Upper lobe of right lung (tissue), 1 donor: ENCODE data around the gene SEMA5B. TPM values are rescaled to one million over a fixed set of nuclear protein-coding genes. Genes with fewer than 3 reads are reported as not detected.

Source experiments
- ATAC-seq: fragments of 200-7000 bp; cut with Tn5 transposase; one replicate; pipeline ENCODE4 v1.9.1; 2020; ENCODE audit warnings: mild to moderate bottlenecking, moderate library complexity
- DNase-seq: peaks from one replicate; pipeline ENCODE4 v3.0.0-alpha.2; 2020
- H3K27ac ChIP-seq: fragments of 200-600 bp; one replicate; pipeline ENCODE4 v1.8.0; 2022
- H3K27me3 ChIP-seq: fragments of 200-600 bp; one replicate; pipeline ENCODE4 v1.8.0; 2022; ENCODE audit warnings: mild to moderate bottlenecking
- H3K36me3 ChIP-seq: fragments of 200-600 bp; one replicate; pipeline ENCODE4 v1.8.0; 2022
- H3K4me1 ChIP-seq: fragments of 200-600 bp; one replicate; pipeline ENCODE4 v1.8.0; 2022
- H3K4me3 ChIP-seq: fragments of 200-600 bp; one replicate; pipeline ENCODE4 v1.8.0; 2022; ENCODE audit warnings: mild to moderate bottlenecking
- H3K9me3 ChIP-seq: fragments of 200-600 bp; one replicate; pipeline ENCODE4 v1.8.0; 2022
- intact Hi-C: fragments of 100-400 bp; cut with DNase I; formaldehyde crosslinking; loops from one replicate; pipeline ENCODE4 v1.11.0; 2022
- total RNA-seq: library from RNA; stranded (reverse); fragmentation: NEBNext Ultra II Directional; extraction: Animal tissue kit (Norgen Biotek cat#: 25700); gene quantifications from one replicate; pipeline ENCODE4 v1.2.1, GENCODE V29; 2021
- TF ChIP-seq, protein P1 (sequence below): fragments of 200-600 bp; IDR thresholded peaks from one replicate; pipeline ENCODE4 v1.8.0; 2022; ENCODE audit warnings: antibody characterized with exemption
- donor health status: DM: no; HTN: yes; CAD: no; lungs with severe emphysema.

The SEMA5B gene
- total RNA-seq, 1 donor from 2014 or later, result 2.3 TPM

DNA sequence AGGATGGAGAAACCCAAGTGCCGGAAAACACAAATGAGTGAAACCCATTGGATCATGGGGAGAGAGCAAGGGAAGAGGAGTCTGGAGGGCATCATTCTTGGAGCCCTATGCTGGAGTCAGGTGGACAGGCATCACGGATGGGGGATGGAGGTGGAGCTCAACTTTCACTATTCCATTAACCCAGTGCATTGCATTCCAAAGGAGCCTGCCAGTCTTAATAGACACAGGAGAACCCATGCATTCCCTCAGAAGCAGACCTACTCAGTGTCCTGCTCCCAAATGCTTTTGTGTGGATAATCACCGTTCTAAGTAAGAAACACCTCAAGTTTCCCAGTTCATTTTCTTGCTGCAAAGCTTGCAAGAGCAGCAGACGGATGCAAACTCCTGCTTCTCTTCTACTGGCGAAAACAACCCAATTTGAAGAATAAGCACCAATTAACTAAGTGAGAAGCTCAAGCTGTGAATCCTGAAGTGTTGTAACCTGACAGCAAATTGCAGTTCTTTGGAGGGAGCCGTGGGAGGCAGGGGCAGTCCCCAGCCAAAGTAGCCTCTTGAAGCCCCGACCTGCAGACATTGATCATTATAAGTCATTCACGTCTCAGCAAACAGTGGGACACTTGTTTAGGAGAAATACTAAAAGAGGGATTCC, 25.3 kb downstream of the SEMA5B start:
- Histone ChIP-seq H3K36me3 (no peaks in the 10 kb centered on the region), H3K4me1 (no peaks in the 10 kb centered on the region), H3K4me3 (no peak overlapping the region), H3K27me3 (no peaks in the 10 kb centered on the region), H3K9me3 (no peaks in the 10 kb centered on the region), H3K27ac (no peak overlapping the region)
- ATAC-seq (no peak), DNase-seq (no peak)
- intact Hi-C loops, result no loop called here
- TF ChIP-seq, protein P1, sequence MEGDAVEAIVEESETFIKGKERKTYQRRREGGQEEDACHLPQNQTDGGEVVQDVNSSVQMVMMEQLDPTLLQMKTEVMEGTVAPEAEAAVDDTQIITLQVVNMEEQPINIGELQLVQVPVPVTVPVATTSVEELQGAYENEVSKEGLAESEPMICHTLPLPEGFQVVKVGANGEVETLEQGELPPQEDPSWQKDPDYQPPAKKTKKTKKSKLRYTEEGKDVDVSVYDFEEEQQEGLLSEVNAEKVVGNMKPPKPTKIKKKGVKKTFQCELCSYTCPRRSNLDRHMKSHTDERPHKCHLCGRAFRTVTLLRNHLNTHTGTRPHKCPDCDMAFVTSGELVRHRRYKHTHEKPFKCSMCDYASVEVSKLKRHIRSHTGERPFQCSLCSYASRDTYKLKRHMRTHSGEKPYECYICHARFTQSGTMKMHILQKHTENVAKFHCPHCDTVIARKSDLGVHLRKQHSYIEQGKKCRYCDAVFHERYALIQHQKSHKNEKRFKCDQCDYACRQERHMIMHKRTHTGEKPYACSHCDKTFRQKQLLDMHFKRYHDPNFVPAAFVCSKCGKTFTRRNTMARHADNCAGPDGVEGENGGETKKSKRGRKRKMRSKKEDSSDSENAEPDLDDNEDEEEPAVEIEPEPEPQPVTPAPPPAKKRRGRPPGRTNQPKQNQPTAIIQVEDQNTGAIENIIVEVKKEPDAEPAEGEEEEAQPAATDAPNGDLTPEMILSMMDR, result no peak

DNA sequence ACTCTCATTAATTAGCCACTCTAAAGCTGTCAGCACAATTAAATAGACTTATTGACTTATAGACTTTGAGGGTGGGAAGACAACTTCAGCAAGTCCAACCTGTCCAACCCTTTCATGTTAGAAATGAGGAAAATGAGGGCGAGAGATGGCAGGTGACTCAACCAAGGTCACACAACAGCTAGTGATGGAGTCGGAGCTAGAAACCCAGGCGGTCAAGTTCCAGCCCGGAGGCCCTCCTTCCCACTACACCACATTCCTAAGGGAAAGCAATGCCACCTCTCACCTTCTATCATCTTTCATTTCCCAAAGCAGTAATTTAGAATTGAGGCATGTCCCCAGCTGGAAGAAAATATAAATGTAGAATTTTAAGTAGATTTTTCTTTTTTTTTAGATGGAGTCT, 28.7 kb downstream of the SEMA5B start:
- TF ChIP-seq, protein P1, result no peak
- intact Hi-C loops, result no loop called here
- Histone ChIP-seq H3K27me3 (no peaks in the 10 kb centered on the region), H3K36me3 (no peaks in the 10 kb centered on the region), H3K4me1 (peaks cover 3% of the 10 kb centered on the region), H3K4me3 (no peak overlapping the region), H3K9me3 (no peaks in the 10 kb centered on the region), H3K27ac (no peak overlapping the region)
- DNase-seq (no peak), ATAC-seq (no peak)

DNA sequence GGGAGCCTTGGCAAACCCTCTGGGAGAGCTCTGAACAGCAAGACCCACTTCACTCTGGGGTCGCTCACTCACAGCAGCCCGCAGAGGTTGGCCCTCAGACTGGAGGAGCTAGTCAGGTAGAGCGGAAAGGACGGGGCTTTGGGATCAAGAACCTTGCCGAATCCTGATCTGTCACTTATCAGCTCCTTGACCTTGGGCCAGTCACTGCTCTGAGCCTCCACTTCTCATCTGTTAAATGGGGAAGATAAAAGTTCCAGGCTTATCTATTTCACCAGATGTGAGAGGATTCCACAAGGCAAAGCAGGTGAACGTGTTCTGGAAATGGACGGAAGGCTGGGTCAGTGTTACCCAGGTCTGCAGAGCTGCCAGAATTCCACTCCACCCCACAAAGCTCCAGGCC, 29.4 kb downstream of the SEMA5B start:
- Histone ChIP-seq H3K4me1 (peaks cover 3% of the 10 kb centered on the region), H3K36me3 (no peaks in the 10 kb centered on the region), H3K4me3 (no peak overlapping the region), H3K27ac (no peak overlapping the region), H3K27me3 (no peaks in the 10 kb centered on the region), H3K9me3 (no peaks in the 10 kb centered on the region)
- intact Hi-C loops, result no loop called here
- TF ChIP-seq, protein P1, result no peak
- ATAC-seq, result no peak
- DNase-seq, result no peak

DNA sequence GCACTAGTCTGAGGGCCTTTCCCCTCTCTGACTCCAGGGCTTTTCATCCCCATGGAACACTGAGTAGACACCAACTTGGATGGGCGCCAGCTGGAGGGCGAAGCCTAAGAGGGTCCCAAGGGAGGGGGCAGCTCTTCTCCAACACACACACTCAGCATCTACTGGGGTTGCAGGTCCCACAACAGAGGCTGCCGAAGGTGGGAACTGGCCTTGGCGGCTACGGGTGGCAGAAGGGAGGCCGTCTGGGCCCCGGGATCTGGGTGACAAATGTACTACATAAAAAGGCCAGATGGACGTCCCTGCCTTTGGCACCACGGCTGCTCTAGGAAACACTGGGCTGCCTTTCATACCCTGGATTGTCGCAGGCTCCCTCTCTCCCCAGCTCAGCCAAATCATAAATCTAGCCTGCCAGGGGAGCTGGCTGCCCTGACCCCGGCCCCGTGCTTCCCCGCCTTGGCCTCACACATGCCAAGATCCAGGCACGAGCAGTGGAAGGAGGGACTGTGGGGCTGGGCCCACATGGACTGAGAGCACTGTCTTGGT, 31.5 kb downstream of the SEMA5B start:
- DNase-seq (no peak), ATAC-seq (no peak)
- TF ChIP-seq, protein P1, result no peak
- peaks cover 3% of the 10 kb centered on the region for H3K4me1 ChIP-seq
- no peaks in the 10 kb centered on the region for H3K36me3 ChIP-seq
- no peak overlapping the region for H3K27ac ChIP-seq
- H3K9me3 ChIP-seq, result no peaks in the 10 kb centered on the region
- peaks cover under 1% of the 10 kb centered on the region for H3K27me3 ChIP-seq
- intact Hi-C loops, result no loop called here
- no peak overlapping the region for H3K4me3 ChIP-seq

DNA sequence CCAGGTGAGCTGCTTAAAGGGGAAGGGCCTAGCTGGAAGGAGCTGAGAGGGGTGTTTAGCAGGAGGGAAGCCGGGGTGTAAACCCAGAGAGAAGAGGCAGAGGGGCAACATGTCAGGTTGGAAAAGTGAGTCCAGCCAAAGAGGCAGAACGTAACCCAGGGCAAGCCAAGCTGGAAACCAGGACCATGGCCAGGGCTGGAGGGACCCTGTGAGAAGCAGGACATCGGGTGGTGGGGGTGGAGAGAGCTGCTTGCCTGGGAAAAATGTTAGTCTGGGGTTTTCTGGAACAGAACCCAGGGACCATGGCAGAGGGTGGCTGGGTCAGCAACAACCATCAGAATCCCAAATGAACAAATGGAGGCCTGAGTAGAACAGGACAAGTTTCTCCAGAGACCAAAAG, 32.6 kb downstream of the SEMA5B start:
- Histone ChIP-seq H3K9me3 (no peaks in the 10 kb centered on the region), H3K4me3 (no peak overlapping the region), H3K27me3 (peaks cover 7% of the 10 kb centered on the region), H3K27ac (no peak overlapping the region), H3K36me3 (no peaks in the 10 kb centered on the region), H3K4me1 (peaks cover 3% of the 10 kb centered on the region)
- TF ChIP-seq, protein P1, result no peak
- DNase-seq, result no peak
- intact Hi-C loops, result no loop called here
- no peak for ATAC-seq
